Mesothelial cell of epicardium (in vitro differentiated cells): Measurements from ENCODE around the gene PDE4D. TPM values are rescaled to one million over a fixed set of nuclear protein-coding genes. Genes with fewer than 3 reads are reported as not detected.
"Not testable (repeated sequence)": the region's sequence is repeated elsewhere in the genome, so short reads cannot be mapped to it uniquely, and the experiment has no call there.

ENCODE experiments used
- DNase-seq, 2 experiments: peaks; one replicate each; pipeline ENCODE4 v3.0.0; 2021; ENCODE audit warnings: low spot score in 2 of 2; ENCODE audit not compliant: unreplicated experiment in 2 of 2
- H3K27ac Mint-ChIP-seq: 2 replicates; pipeline ENCODE4 v1.8.0; 2021; ENCODE audit warnings: mixed read lengths
- H3K27me3 Mint-ChIP-seq: 2 replicates; pipeline ENCODE4 v1.8.0; 2021; ENCODE audit warnings: low read depth, mixed read lengths
- H3K36me3 Mint-ChIP-seq: 2 replicates; pipeline ENCODE4 v1.8.0; 2021; ENCODE audit warnings: mixed read lengths
- H3K4me1 Mint-ChIP-seq: 2 replicates; pipeline ENCODE4 v1.8.0; 2021; ENCODE audit warnings: mixed read lengths
- H3K4me3 Mint-ChIP-seq: 2 replicates; pipeline ENCODE4 v1.8.0; 2021; ENCODE audit warnings: mild to moderate bottlenecking, moderate library complexity, mixed read lengths
- H3K9me3 Mint-ChIP-seq: 2 replicates; pipeline ENCODE4 v1.8.0; 2021; ENCODE audit warnings: mixed read lengths
- total RNA-seq: library from RNA; stranded (reverse); gene quantifications from 3 replicates; pipeline ENCODE4 v1.2.1, GENCODE V29; 2021
- TF ChIP-seq, protein P1 (sequence below): fragments of 200-600 bp; sonication (generic); IDR thresholded peaks from one replicate; pipeline ENCODE4 v1.5.0; 2021; ENCODE audit warnings: antibody characterized with exemption; ENCODE audit not compliant: unreplicated experiment

PDE4D gene
- total RNA-seq, 1 donor from 2014 or later: 105 TPM

DNA sequence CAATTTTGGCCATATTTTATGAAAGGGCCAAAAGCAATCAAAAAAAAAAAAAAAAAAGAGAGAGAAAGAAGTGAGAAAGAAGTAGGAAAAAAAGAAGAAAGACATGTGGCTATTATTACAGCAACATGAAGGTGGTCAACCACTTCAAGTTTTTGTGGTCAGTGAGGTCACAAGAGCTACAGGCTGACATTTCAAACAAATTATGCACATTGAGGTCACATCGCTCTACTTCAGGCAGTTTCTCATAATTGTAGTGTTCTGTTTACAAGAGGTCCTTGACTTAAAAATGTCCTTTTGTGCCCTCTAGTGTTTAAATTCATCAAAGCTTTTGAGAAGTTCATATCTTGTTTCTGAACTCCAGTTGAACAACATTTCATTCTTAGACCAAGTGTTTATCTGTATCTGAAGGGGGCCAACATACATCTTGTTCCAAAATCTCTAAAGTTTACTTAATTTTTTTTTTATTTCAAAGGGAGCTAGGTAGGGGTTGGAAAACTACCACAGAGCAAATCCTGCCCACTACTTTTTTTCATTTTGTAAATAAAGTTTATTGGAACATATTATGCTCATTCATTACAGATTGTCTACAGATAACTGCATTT, 513.1 kb downstream of the PDE4D start:
- Mint-ChIP-seq H3K4me3 (no peak overlapping the region), H3K36me3 (peaks cover 26% of the 10 kb centered on the region), H3K9me3 (peaks cover 25% of the 10 kb centered on the region), H3K4me1 (peaks cover 21% of the 10 kb centered on the region), H3K27ac (peak overlapping the region; percentile 58), H3K27me3 (no peaks in the 10 kb centered on the region)
- TF ChIP-seq, protein P1, sequence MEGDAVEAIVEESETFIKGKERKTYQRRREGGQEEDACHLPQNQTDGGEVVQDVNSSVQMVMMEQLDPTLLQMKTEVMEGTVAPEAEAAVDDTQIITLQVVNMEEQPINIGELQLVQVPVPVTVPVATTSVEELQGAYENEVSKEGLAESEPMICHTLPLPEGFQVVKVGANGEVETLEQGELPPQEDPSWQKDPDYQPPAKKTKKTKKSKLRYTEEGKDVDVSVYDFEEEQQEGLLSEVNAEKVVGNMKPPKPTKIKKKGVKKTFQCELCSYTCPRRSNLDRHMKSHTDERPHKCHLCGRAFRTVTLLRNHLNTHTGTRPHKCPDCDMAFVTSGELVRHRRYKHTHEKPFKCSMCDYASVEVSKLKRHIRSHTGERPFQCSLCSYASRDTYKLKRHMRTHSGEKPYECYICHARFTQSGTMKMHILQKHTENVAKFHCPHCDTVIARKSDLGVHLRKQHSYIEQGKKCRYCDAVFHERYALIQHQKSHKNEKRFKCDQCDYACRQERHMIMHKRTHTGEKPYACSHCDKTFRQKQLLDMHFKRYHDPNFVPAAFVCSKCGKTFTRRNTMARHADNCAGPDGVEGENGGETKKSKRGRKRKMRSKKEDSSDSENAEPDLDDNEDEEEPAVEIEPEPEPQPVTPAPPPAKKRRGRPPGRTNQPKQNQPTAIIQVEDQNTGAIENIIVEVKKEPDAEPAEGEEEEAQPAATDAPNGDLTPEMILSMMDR: peak; percentile 60
- no peak for DNase-seq

DNA sequence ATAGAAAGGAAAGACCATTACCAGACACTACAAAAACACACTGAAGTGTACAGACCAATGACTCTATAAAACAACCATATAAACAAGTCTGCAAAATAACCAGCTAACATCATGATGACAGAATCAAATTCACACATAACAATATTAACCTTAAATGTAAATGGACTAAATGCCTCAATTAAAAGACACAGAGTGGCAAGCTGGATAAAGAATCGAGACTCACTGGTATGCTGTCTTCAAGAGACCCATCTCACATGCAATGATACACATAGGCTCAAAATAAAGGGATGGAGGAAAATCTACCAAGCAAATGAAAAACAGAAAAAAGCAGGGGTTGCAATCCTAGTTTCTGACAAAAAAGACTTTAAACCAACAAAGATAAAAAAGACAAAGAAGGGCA, 519.5 kb downstream of the PDE4D start:
- not testable (repeated sequence) for H3K27me3 Mint-ChIP-seq

DNA sequence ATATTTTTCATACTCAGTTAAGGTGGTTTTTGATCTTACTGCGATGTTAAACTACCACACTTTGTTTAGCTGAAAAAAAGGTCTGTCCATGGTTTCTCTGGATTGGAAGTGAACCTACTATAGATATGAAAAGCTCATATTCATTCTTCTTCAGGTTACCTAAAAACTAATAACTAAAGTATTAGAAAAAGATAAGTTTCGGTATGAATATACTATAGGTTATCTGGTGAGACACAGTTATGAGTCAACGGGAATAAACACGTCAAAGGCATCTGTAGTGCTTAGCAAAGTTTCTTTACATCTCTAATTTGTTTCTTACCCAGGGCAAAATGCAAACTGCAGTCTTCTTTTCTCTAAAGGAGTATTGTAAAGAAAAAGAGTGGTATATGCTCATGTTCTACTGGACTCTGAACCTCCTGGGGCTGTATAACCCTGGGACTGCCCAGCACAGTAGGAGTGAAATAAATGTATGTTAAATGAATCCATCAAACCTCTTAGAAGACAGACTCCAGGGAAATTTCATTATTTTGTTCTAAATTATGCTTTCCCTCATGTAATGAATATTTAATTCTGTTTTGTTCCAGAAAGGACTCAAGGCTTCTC, 521.9 kb downstream of the PDE4D start:
- Mint-ChIP-seq H3K4me1 (peaks cover 7% of the 10 kb centered on the region), H3K36me3 (peaks cover 41% of the 10 kb centered on the region), H3K27me3 (no peaks in the 10 kb centered on the region), H3K27ac (peak overlapping the region; percentile 42), H3K4me3 (no peak overlapping the region), H3K9me3 (peaks cover 42% of the 10 kb centered on the region)
- TF ChIP-seq, protein P1: no peak
- no peak for DNase-seq

More for the DNA sequence above, 519.5 kb downstream of the PDE4D start:
- H3K4me1 Mint-ChIP-seq, H3K27ac Mint-ChIP-seq, DNase-seq, H3K4me3 Mint-ChIP-seq: not testable (repeated sequence)
- Mint-ChIP-seq H3K9me3 (peaks cover 55% of the 10 kb centered on the region), H3K36me3 (peaks cover 57% of the 10 kb centered on the region)

DNA sequence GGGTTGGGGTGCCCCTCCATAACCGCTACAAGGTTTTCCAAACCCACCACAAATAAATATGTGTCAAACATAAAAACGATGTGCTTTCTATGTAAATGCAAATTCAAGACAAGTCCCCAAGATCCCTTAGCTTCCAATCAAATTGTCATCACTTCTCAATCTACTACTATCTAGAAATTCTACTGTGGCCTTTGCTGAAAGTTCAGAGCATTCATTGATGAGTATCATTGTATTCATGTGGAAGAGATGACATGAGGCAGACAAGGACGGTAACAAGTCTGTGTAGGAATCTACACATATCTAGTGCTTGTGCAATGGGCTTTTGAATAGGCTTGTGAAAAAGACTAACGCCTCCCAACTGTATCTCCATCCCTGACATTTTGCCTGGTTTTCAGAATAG, 524.6 kb downstream of the PDE4D start:
- no peak overlapping the region for H3K27ac Mint-ChIP-seq
- DNase-seq: no peak
- no peak overlapping the region for H3K4me3 Mint-ChIP-seq
- peaks cover 15% of the 10 kb centered on the region for H3K36me3 Mint-ChIP-seq
- H3K4me1 Mint-ChIP-seq: peaks cover 17% of the 10 kb centered on the region
- TF ChIP-seq, protein P1: no peak
- H3K27me3 Mint-ChIP-seq: no peaks in the 10 kb centered on the region
- peaks cover 15% of the 10 kb centered on the region for H3K9me3 Mint-ChIP-seq

DNA sequence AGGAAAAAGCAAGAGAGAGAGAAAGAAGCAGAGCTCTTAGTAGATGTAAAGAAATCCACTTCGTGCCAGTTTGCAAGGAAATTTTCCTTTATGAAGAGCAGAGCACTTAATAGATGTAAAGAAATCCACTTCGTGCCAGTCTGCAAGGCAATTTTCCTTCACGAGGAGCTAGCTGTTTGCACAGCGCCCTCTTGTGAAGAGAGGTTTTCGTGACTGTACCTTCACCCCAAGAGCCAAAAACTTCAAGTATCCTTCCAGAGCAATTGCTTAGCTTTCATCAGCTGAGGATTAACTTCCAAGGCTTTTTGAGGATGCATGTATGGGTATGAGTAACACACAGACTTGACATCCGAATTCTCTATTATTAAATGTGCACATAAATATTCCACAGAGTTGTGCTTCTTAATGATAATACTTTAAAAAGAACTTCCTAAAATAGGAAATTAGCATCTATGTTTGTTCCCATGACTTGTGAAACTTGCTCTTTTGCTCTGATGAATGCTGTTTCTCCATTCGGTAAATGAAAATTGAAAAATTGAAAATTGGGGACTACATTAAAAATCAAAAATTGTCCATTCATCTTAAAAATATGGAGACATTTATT, 525.6 kb downstream of the PDE4D start:
- Mint-ChIP-seq H3K4me3 (no peak overlapping the region), H3K27me3 (no peaks in the 10 kb centered on the region), H3K36me3 (peaks cover 5% of the 10 kb centered on the region), H3K4me1 (peaks cover 28% of the 10 kb centered on the region), H3K27ac (no peak overlapping the region), H3K9me3 (peaks cover 4% of the 10 kb centered on the region)
- TF ChIP-seq, protein P1: peak; percentile 63
- peak in 1 of 2 experiments; percentile 59 for DNase-seq

DNA sequence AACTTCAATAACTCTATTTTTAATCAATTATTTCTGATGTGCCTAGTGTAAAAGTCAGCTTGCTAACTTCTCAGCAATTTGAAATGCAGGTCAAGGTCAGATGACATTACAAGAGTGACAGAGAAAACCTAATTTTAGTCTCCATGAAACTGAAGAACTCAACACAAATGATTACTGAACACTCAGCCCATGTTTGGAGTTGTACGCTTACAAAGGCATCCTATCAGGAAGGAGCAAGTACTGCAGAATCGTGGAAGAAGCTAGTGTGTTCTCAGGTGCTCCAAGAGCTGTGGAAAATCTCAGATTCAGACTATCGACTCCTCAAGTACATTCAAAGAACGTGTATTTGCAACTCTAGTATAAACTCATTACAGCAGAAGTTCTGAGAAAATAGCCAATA, 526.7 kb downstream of the PDE4D start:
- DNase-seq: no peak
- Mint-ChIP-seq H3K4me1 (peaks cover 33% of the 10 kb centered on the region), H3K36me3 (no peaks in the 10 kb centered on the region), H3K4me3 (no peak overlapping the region), H3K9me3 (no peaks in the 10 kb centered on the region), H3K27ac (no peak overlapping the region), H3K27me3 (no peaks in the 10 kb centered on the region)
- TF ChIP-seq, protein P1: no peak
